Measurements from ENCODE around the gene COL4A2. TPM values are rescaled to one million over a fixed set of nuclear protein-coding genes. Genes with fewer than 3 reads are reported as not detected.

The COL4A2 gene
- total RNA-seq, 1 donor from 2014 or later = 60.9 TPM

GRCh38 chr13:110343241-110343865 lies 36.3 kb downstream of the COL4A2 start:
- peaks cover 10% of the 10 kb centered on the region for H3K4me1 Mint-ChIP-seq (ENCODE audit: low read depth, unreplicated experiment)
- no peak for TF ChIP-seq CTCF (IDR thresholded peaks at IDR 0.05; ENCODE audit: partially characterized antibody, unreplicated experiment)
- H3K4me3 Mint-ChIP-seq (ENCODE audit: unreplicated experiment) = no peak overlapping the region
- no peaks in the 10 kb centered on the region for H3K36me3 Mint-ChIP-seq (ENCODE audit: unreplicated experiment)
- no peak for DNase-seq
- H3K27ac Mint-ChIP-seq (ENCODE audit: unreplicated experiment) = no peak overlapping the region
- H3K9me3 Mint-ChIP-seq (ENCODE audit: unreplicated experiment) = no peaks in the 10 kb centered on the region
- H3K27me3 Mint-ChIP-seq (ENCODE audit: unreplicated experiment) = peaks cover 5% of the 10 kb centered on the region

- Mint-ChIP-seq H3K4me1 (ENCODE audit: low read depth, unreplicated experiment) (peaks cover 4% of the 10 kb centered on the region), H3K27me3 (ENCODE audit: unreplicated experiment) (peaks cover 5% of the 10 kb centered on the region), H3K4me3 (ENCODE audit: unreplicated experiment) (no peak overlapping the region), H3K36me3 (ENCODE audit: unreplicated experiment) (no peaks in the 10 kb centered on the region), H3K27ac (ENCODE audit: unreplicated experiment) (no peak overlapping the region), H3K9me3 (ENCODE audit: unreplicated experiment) (no peaks in the 10 kb centered on the region)
- no peak for TF ChIP-seq CTCF (IDR thresholded peaks at IDR 0.05; ENCODE audit: partially characterized antibody, unreplicated experiment)
- no peak for DNase-seq
Measured at GRCh38 chr13:110344320-110344719, 37.2 kb downstream of the COL4A2 start.

GRCh38 chr13:110345266-110345665 lies 38.2 kb downstream of the COL4A2 start:
- H3K4me3 Mint-ChIP-seq (ENCODE audit: unreplicated experiment) = no peak overlapping the region
- no peaks in the 10 kb centered on the region for H3K9me3 Mint-ChIP-seq (ENCODE audit: unreplicated experiment)
- peaks cover 5% of the 10 kb centered on the region for H3K27me3 Mint-ChIP-seq (ENCODE audit: unreplicated experiment)
- no peak for DNase-seq
- no peak for TF ChIP-seq CTCF (IDR thresholded peaks at IDR 0.05; ENCODE audit: partially characterized antibody, unreplicated experiment)
- peaks cover 4% of the 10 kb centered on the region for H3K4me1 Mint-ChIP-seq (ENCODE audit: low read depth, unreplicated experiment)
- H3K36me3 Mint-ChIP-seq (ENCODE audit: unreplicated experiment) = no peaks in the 10 kb centered on the region
- no peak overlapping the region for H3K27ac Mint-ChIP-seq (ENCODE audit: unreplicated experiment)

GRCh38 chr13:110345701-110346100 lies 38.6 kb downstream of the COL4A2 start:
- Mint-ChIP-seq H3K4me3 (ENCODE audit: unreplicated experiment) (no peak overlapping the region), H3K36me3 (ENCODE audit: unreplicated experiment) (no peaks in the 10 kb centered on the region), H3K9me3 (ENCODE audit: unreplicated experiment) (no peaks in the 10 kb centered on the region), H3K4me1 (ENCODE audit: low read depth, unreplicated experiment) (peaks cover 4% of the 10 kb centered on the region), H3K27ac (ENCODE audit: unreplicated experiment) (no peak overlapping the region), H3K27me3 (ENCODE audit: unreplicated experiment) (peaks cover 5% of the 10 kb centered on the region)
- TF ChIP-seq CTCF (IDR thresholded peaks at IDR 0.05; ENCODE audit: partially characterized antibody, unreplicated experiment) = no peak
- no peak for DNase-seq

GRCh38 chr13:110346661-110347067 lies 39.6 kb downstream of the COL4A2 start:
- no peak overlapping the region for H3K4me3 Mint-ChIP-seq (ENCODE audit: unreplicated experiment)
- peaks cover 1% of the 10 kb centered on the region for H3K9me3 Mint-ChIP-seq (ENCODE audit: unreplicated experiment)
- no peak for TF ChIP-seq CTCF (IDR thresholded peaks at IDR 0.05; ENCODE audit: partially characterized antibody, unreplicated experiment)
- no peaks in the 10 kb centered on the region for H3K36me3 Mint-ChIP-seq (ENCODE audit: unreplicated experiment)
- peaks cover 4% of the 10 kb centered on the region for H3K4me1 Mint-ChIP-seq (ENCODE audit: low read depth, unreplicated experiment)
- H3K27ac Mint-ChIP-seq (ENCODE audit: unreplicated experiment) = no peak overlapping the region
- DNase-seq = no peak
- H3K27me3 Mint-ChIP-seq (ENCODE audit: unreplicated experiment) = peaks cover 5% of the 10 kb centered on the region
